AG08396 (cell line): ENCODE results near the gene TOMT.
A peak's percentile ranks its signal among the peaks of the same experiment; 100 is the strongest.

Source experiments
- DNase-seq: peaks from one replicate; pipeline ENCODE4 v3.0.0; 2012; ENCODE audit warnings: low spot score, mixed read lengths

TOMT gene

DNA sequence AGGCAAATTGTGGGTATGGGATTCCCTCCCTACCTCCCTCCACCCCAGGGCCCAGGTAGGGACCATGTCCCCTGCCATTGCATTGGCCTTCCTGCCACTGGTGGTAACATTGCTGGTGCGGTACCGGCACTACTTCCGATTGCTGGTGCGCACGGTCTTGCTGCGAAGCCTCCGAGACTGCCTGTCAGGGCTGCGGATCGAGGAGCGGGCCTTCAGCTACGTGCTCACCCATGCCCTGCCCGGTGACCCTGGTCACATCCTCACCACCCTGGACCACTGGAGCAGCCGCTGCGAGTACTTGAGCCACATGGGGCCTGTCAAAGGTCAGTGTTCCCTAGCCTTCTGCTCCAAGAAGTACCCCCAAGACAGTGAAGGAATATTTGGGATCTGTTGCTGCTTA, at the start of gene TOMT:
TSS of gene TOMT (plus strand) at position 37 of the 400 bp plus-strand sequence. CDS start at position 65, 28 bp downstream.
- no peak for DNase-seq

DNA sequence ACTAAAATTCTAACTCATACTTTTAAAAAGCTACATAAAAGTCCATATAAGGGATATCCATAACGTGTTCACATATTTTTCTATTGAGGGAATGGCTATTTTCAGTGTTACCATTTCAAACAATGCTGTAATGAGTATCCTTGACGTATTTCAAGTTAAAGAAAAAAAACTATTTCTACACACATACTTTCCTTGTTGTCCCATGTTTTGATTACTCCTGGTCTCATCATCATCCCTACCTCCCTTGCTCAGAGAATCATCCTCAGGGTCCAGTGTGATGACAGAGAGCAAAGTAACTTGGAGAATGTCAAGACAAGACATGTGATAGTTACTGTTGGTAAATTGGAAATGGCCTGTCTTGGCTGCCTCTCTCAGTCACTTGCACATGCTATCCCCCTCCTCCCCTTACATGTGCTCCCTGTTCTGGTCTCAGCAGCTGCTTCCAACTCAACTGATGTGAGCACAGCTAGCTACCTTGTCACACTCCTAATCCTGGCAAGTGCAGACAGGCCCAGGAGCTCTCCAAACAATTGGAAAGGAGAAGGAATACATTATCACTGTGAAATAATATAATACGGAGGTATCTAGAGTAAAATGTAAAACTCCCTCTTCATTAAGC, 47.2 kb upstream of the TOMT start:
- no peak for DNase-seq

DNA sequence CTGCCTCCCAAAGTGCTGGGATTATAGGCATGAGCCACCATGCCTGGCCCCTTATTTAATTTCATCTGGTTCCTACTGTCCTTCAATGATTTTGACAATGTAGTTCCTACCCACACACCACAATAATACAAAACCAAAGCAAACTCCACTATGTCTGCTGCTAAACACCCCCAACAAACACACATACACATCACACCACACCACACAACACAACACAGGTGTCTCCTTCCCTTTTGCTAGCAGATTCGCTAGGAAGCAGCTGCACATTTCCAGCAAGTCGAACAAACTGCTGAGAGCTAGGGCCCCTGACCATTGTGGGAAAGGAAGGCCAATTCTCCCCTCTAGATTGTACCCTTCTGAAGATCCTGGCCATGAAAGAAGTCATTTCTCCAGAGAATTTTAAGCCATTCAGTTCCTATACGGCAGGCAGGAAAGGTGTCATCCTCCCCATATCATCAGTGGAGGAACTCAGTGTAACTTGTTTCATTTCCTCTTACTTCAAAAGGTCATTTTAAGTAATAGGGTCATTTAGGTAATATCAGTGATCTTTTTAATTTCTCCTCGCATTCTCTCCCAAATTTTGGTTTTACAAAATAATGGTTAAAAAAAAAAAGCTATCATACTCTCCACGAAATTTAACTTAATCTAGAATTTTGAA, 43.9 kb upstream of the TOMT start:
- no peak for DNase-seq

GRCh38 chr11:72066855-72067254, 38.9 kb upstream of the TOMT start:
- no peak for DNase-seq

DNA sequence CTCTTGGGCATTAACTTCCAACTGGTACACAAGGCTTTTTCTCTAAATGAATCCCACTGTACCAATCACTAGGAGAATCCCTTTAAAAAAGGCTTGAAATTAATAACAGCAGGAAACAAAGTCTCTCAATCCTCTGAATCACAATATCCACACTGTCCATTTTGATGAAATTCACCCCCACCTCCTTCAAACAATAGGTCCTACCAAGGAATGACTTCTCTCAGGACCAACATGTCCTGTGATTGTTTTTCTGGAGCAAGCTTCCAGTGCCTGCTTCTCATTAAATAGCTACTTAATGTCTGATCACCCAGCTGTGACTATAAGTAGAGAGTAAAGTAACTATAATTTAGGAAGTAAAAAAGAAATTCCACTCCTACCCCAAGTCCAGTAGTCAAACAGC, 38.5 kb upstream of the TOMT start:
- DNase-seq, result no peak

- no peak for DNase-seq
These were observed 38.0 kb upstream of the TOMT start for GRCh38 chr11:72067676-72068075.

GRCh38 chr11:72069200-72069599, 36.5 kb upstream of the TOMT start:
- DNase-seq, result no peak

DNA sequence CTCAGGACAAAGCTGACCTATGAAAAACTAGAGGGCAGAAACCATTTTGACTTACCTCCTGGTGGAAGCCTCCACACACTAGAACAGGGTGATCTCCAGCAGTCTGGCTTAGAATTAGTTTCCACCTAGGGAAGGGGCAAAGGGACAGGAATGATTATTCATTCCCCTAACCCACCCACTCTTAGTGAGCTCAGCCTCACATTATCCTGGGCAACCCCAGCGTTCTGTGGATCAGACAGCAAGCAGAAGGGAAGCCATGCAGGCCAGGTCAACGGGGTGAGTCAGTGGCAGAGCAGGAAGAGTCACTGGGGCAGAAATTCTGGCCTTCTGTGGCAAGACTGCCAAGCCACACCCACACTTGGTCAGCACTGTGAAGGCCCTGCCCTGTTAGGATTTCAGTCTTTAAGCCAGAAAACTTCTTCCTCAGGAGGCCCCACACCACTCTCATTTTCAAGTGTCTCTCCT, 35.9 kb upstream of the TOMT start:
- peak; percentile 80 for DNase-seq

GRCh38 chr11:72070491-72070890, 35.2 kb upstream of the TOMT start:
- DNase-seq, result no peak

DNA sequence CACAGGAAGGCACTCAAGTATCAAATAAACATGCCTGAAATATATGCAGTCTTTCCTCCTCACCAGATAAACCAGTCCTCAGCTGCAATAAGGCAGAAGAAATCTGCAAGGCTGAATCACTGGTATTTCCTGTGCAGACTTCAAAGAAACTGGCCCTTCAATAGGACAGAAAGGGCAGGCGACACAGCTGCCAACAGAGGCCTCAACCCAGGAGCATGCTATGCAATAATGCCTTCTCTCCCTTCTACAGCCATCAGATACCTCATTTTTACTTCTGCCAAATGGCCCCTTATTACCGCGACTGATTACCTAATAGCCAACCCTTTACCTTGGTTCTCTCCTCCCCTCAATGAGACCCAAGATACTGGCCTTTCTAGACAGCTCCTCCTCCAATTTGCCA, 33.4 kb upstream of the TOMT start:
- peak; percentile 58 for DNase-seq

GRCh38 chr11:72075109-72075508, 30.6 kb upstream of the TOMT start:
- DNase-seq, result no peak

DNA sequence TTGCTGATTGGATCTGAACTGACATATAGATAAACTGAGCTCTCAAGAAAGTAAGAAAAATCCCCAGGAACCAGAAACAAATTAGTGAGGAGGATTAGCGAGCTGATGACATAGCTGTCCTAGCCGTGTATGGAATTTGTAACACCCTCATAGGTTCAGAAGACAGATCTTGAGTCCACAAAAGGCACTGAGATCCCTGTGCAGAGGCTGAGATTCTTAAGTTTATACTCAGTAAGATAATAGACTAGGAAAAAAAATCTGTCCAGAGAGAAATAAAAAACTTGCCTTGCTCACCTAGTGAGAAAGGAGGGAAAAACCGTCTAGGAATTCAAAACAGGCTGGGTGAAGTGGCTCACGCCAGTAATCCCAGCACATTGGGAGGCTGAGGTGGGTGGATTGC, 30.0 kb upstream of the TOMT start:
- DNase-seq, result no peak

GRCh38 chr11:72078477-72078876, 27.2 kb upstream of the TOMT start:
- DNase-seq, result no peak

GRCh38 chr11:72079819-72080325, 25.9 kb upstream of the TOMT start:
- DNase-seq, result no peak

- peak; percentile 93 for DNase-seq
These were observed 25.2 kb upstream of the TOMT start, which contains the start of the genes LRRC51 and NUMA1 for GRCh38 chr11:72080326-72081183. Gene LRRC51 (plus strand): TSS chr11:72080850. CDS start chr11:72089084, 8,234 bp downstream. Gene NUMA1 (minus strand): TSS chr11:72080542. CDS start chr11:72035943, 44,599 bp downstream.

DNA sequence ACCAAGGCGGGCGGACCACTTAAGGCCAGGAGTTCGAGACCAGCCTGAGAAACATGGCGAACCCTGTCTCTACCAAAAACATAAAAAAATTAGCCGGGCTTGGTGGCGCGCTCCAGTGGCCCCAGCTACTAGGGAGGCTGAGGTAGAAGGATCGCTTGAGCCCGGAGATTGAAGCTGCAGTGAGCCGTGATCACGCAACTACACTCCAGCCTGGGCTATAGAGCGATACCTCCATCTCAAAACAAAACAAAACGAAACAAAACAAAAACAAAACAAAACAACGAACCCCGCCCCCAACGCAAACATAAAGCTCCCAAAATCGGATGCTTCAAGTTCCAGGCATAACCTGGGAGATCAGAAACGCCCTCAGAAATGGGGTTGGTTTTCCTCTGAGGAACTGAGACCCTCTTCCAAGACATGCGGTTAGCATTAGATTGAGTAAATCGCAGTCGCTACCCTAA, 24.5 kb upstream of the TOMT start:
- no peak for DNase-seq

- DNase-seq, result no peak
These were observed 23.8 kb upstream of the TOMT start for GRCh38 chr11:72081821-72082453.

GRCh38 chr11:72083414-72083813, 22.3 kb upstream of the TOMT start:
- DNase-seq, result no peak

GRCh38 chr11:72084076-72084475, 21.6 kb upstream of the TOMT start:
- no peak for DNase-seq

DNA sequence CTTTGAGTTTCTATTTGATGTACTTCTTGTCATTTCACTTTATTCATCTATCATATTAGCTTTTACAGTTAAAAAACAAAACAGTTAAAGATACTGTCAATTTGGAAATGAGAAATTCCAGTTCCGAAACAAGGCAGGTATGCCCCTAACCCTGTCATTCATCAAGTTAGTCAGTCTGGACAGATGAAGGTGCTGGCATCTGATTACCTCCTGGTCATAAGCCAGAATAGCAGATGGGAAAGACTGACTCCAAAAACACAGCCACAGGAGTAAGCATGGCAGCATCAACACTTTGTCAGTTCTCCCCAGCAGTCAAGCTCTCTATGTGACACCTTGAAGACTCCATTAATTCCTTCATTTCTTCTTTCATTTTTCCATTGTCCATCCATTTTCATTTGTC, 20.8 kb upstream of the TOMT start:
- no peak for DNase-seq

GRCh38 chr11:72085621-72086351, 19.9 kb upstream of the TOMT start:
- no peak for DNase-seq
